Duodenal mucosa (tissue), 2 donors: Measurements from ENCODE around the gene MON2.
A peak's percentile ranks its signal among the peaks of the same experiment; 100 is the strongest.

ENCODE experiments used
- H3K27ac ChIP-seq: one replicate; pipeline ENCODE4 v1.7.0; 2013; ENCODE audit warnings: low read depth, low read length
- H3K27me3 ChIP-seq, 2 donors: one replicate each; pipeline ENCODE4 v1.7.0; 2013; ENCODE audit warnings: low read length in 2 of 2, control low read depth in 1 of 2; ENCODE audit not compliant: insufficient read depth in 2 of 2, control insufficient read depth in 1 of 2
- H3K36me3 ChIP-seq, 2 donors: one replicate each; pipeline ENCODE4 v1.7.0; 2013; ENCODE audit warnings: low read length in 2 of 2, control low read depth in 1 of 2; ENCODE audit not compliant: insufficient read depth in 2 of 2, control insufficient read depth in 1 of 2
- H3K4me1 ChIP-seq, 2 donors: one replicate each; pipeline ENCODE4 v1.7.0; 2013; ENCODE audit warnings: low read length in 2 of 2, control low read depth in 1 of 2; ENCODE audit not compliant: insufficient read depth in 2 of 2, control insufficient read depth in 1 of 2
- H3K4me3 ChIP-seq, 2 donors: one replicate each; pipeline ENCODE4 v1.7.0; 2013; ENCODE audit warnings: low read length in 2 of 2, low read depth in 1 of 2
- H3K9ac ChIP-seq, 2 donors: one replicate each; pipeline ENCODE4 v1.7.0; 2013; ENCODE audit warnings: low read length in 2 of 2, low read depth in 1 of 2
- H3K9me3 ChIP-seq, 2 donors: one replicate each; pipeline ENCODE4 v1.7.0; 2013; ENCODE audit warnings: low read length in 2 of 2, control low read depth in 1 of 2; ENCODE audit not compliant: control insufficient read depth in 1 of 2

MON2 gene

DNA sequence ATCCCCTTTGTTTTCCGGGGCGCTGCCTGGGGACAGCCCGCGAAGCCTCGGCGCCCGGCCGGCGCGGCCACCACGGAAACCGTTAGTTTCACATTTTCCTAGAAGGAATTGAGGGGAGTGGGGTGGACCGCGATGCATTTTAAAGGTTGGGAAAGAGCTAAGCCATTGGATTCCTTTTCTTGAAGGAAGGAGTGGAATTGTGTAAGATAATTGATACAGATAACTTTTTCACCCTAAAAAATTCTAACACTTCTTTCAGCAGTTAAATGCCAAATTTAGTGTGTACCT is 137.1 kb downstream of the MON2 start:
- H3K9ac ChIP-seq = peak overlapping the region; percentile 78 to 90
- peak overlapping the region; percentile 85 to 88 for H3K4me3 ChIP-seq
- peak overlapping the region; percentile 98 for H3K27ac ChIP-seq
- peaks cover 12 to 22% of the 10 kb centered on the region in 2 donors for H3K4me1 ChIP-seq
- H3K27me3 ChIP-seq = no peaks in the 10 kb centered on the region
- no peaks in the 10 kb centered on the region for H3K9me3 ChIP-seq
- no peaks in the 10 kb centered on the region for H3K36me3 ChIP-seq

- Histone ChIP-seq H3K4me3 (peak overlapping the region; percentile 85 to 88), H3K27me3 (no peaks in the 10 kb centered on the region), H3K27ac (no peak overlapping the region), H3K9ac (peak overlapping the region; percentile 7 to 90), H3K4me1 (peaks cover 12 to 22% of the 10 kb centered on the region in 2 donors), H3K36me3 (no peaks in the 10 kb centered on the region), H3K9me3 (no peaks in the 10 kb centered on the region)
Measured at GRCh38 chr12:62604373-62604772, 137.7 kb downstream of the MON2 start.

GRCh38 chr12:62604871-62605270 is 138.2 kb downstream of the MON2 start:
- no peaks in the 10 kb centered on the region for H3K9me3 ChIP-seq
- H3K36me3 ChIP-seq = no peaks in the 10 kb centered on the region
- peaks cover 12 to 22% of the 10 kb centered on the region in 2 donors for H3K4me1 ChIP-seq
- H3K4me3 ChIP-seq = peak overlapping the region; percentile 6 to 85
- no peak overlapping the region for H3K27ac ChIP-seq
- no peaks in the 10 kb centered on the region for H3K27me3 ChIP-seq
- H3K9ac ChIP-seq = no peak overlapping the region

DNA sequence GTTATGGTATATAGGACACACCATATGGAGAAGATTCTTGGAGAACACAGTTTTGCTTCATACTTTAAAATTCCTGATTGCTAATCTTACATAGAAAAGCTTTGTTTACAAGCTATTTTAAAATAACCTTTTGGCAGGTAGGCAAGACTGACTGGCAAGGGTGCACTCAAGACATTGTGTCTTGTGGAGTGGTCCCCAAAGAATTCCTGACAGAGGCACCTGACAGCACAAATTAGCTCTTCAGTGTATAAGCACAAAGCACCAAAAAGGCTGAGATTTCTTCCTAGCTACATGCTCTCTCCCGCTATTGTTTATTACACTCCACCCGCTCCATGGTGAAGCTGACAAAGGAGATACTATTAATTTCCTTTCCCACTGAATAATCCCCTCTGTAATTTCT is 139.4 kb downstream of the MON2 start:
- H3K4me3 ChIP-seq = no peak overlapping the region
- peaks cover 12 to 22% of the 10 kb centered on the region in 2 donors for H3K4me1 ChIP-seq
- H3K9ac ChIP-seq = no peak overlapping the region

DNA sequence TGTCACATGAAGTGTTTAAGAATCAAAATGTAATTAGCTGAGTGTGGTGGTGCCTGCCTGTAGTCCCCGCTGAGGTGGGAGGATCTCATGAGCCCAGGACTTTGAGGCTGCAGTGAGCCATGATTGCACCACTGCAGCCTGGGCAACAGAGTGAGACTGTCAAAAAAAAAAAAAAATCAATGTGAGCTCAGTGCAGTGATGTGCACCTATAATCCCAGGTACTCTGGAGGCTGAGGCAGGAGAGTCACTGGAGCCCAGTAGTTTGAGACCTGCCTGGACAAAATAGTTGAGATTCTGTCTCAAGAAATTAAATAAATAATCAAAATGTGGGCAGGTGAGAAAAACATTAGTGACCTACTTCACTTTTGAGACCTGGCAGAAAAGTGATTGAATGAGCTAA is 140.0 kb downstream of the MON2 start:
- no peak overlapping the region for H3K27ac ChIP-seq
- H3K9me3 ChIP-seq = no peaks in the 10 kb centered on the region
- no peaks in the 10 kb centered on the region for H3K27me3 ChIP-seq
- no peaks in the 10 kb centered on the region for H3K36me3 ChIP-seq
- no peak overlapping the region for H3K4me3 ChIP-seq
- H3K4me1 ChIP-seq = peaks cover 12 to 19% of the 10 kb centered on the region in 2 donors
- H3K9ac ChIP-seq = no peak overlapping the region

More for the DNA sequence above, 139.4 kb downstream of the MON2 start:
- no peaks in the 10 kb centered on the region for H3K9me3 ChIP-seq
- no peaks in the 10 kb centered on the region for H3K36me3 ChIP-seq
- no peak overlapping the region for H3K27ac ChIP-seq
- H3K27me3 ChIP-seq = no peaks in the 10 kb centered on the region

DNA sequence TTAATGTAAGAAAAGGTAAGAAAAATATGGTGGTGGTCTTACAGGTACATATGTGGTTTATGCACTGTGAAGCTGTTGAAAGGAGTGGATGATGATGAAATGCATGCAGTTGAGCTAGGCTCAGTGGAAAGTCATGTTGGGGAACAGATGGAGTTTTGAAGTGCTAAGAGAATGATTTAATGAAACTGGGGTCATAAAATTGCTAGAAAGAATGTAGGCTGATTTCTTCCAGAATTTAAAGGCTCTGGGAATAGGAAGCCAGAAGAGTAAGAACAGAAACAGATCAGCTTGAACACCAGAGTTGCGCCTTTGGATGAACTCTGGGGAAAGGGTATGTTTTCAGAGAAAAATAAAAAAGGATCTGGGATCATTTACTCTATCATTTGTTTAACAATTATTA is 146.5 kb downstream of the MON2 start:
- no peaks in the 10 kb centered on the region for H3K27me3 ChIP-seq
- no peak overlapping the region for H3K27ac ChIP-seq
- no peaks in the 10 kb centered on the region for H3K36me3 ChIP-seq
- H3K9me3 ChIP-seq = no peaks in the 10 kb centered on the region
- H3K4me1 ChIP-seq = peaks cover 0 to under 1% of the 10 kb centered on the region in 2 donors
- no peak overlapping the region for H3K4me3 ChIP-seq
- H3K9ac ChIP-seq = no peak overlapping the region

GRCh38 chr12:62618319-62618718 is 151.7 kb downstream of the MON2 start:
- Histone ChIP-seq H3K36me3 (no peaks in the 10 kb centered on the region), H3K4me1 (peaks cover 0 to 9% of the 10 kb centered on the region in 2 donors), H3K27me3 (no peaks in the 10 kb centered on the region), H3K27ac (no peak overlapping the region), H3K4me3 (no peak overlapping the region), H3K9ac (no peak overlapping the region), H3K9me3 (no peaks in the 10 kb centered on the region)

DNA sequence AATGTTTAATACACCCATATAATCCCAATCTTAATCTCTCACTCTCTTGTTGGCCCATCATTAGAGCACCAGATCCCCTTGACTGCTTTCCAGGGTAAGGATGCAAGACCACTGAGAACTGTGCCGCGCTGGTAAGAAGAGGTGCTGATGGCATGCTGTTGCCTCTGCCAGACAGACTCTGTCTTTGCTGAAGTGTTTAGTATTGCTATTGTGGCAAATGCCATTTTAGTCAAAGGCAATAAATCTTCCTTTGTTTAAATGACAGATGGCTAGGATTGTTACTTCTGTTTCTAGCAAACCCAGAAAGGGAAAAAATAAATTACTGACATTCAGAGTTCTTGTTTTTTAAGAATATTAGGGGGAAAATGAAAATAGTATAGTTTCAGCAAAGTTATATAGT is 152.3 kb downstream of the MON2 start:
- Histone ChIP-seq H3K9ac (no peak overlapping the region), H3K36me3 (no peaks in the 10 kb centered on the region), H3K4me1 (peaks cover 0 to 9% of the 10 kb centered on the region in 2 donors), H3K27me3 (no peaks in the 10 kb centered on the region), H3K27ac (no peak overlapping the region), H3K9me3 (no peaks in the 10 kb centered on the region), H3K4me3 (no peak overlapping the region)

- H3K27me3 ChIP-seq = no peaks in the 10 kb centered on the region
- H3K36me3 ChIP-seq = no peaks in the 10 kb centered on the region
- H3K4me1 ChIP-seq = peaks cover 0 to 9% of the 10 kb centered on the region in 2 donors
- no peak overlapping the region for H3K27ac ChIP-seq
- no peak overlapping the region for H3K4me3 ChIP-seq
- no peaks in the 10 kb centered on the region for H3K9me3 ChIP-seq
- H3K9ac ChIP-seq = no peak overlapping the region
Measured at GRCh38 chr12:62621101-62621638, 154.5 kb downstream of the MON2 start.

DNA sequence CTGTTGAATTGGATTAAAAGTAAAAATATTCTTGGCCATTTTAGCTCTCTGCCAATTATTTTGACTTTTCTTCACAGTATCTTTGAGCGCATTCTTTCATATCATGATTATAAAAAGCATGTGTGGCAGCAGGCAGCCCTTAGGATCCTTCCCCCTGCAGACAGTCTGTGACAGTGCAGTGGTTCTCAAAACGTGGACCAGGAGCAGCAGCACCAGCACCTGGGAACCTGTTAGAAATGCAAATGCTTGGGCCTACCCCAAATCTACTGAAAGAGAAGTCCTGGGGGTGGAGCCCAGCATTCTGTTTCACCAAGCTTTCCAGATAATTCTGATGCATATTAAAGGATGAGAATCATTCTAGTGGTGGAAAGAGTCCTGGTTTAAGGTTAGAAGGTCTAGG is 155.6 kb downstream of the MON2 start:
- Histone ChIP-seq H3K27ac (no peak overlapping the region), H3K9me3 (no peaks in the 10 kb centered on the region), H3K9ac (no peak overlapping the region), H3K36me3 (no peaks in the 10 kb centered on the region), H3K4me3 (no peak overlapping the region), H3K27me3 (no peaks in the 10 kb centered on the region), H3K4me1 (peaks cover 0 to 9% of the 10 kb centered on the region in 2 donors)

- H3K9me3 ChIP-seq = no peaks in the 10 kb centered on the region
- no peak overlapping the region for H3K9ac ChIP-seq
- H3K27me3 ChIP-seq = peaks cover 0 to 1% of the 10 kb centered on the region in 2 donors
- no peaks in the 10 kb centered on the region for H3K36me3 ChIP-seq
- H3K4me3 ChIP-seq = no peak overlapping the region
- no peak overlapping the region for H3K27ac ChIP-seq
- H3K4me1 ChIP-seq = no peaks in the 10 kb centered on the region
Measured at GRCh38 chr12:62625228-62625627, 158.6 kb downstream of the MON2 start.
